Measurements from ENCODE around the gene TANGO2. TPM values are rescaled to one million over a fixed set of nuclear protein-coding genes. Genes with fewer than 3 reads are reported as not detected.

Gene TANGO2
- total RNA-seq, 4 donors from 2014 or later = 31.7 to 56.7 (median 39.0) TPM

GRCh38 chr22:20107951-20108756 is 87.2 kb downstream of the TANGO2 start:
- DNase-seq (ENCODE audit: low spot score in 2 of 2) = no peak
- Histone ChIP-seq H3K9me3 (no peaks in the 10 kb centered on the region), H3K27me3 (no peaks in the 10 kb centered on the region), H3K36me3 (peaks cover 0 to 95% (median 34%) of the 10 kb centered on the region in 3 donors), H3K27ac (no peak overlapping the region), H3K4me3 (no peak overlapping the region), H3K4me1 (peaks cover 0 to 11% (median 8%) of the 10 kb centered on the region in 4 donors)
- TF ChIP-seq, protein P1, sequence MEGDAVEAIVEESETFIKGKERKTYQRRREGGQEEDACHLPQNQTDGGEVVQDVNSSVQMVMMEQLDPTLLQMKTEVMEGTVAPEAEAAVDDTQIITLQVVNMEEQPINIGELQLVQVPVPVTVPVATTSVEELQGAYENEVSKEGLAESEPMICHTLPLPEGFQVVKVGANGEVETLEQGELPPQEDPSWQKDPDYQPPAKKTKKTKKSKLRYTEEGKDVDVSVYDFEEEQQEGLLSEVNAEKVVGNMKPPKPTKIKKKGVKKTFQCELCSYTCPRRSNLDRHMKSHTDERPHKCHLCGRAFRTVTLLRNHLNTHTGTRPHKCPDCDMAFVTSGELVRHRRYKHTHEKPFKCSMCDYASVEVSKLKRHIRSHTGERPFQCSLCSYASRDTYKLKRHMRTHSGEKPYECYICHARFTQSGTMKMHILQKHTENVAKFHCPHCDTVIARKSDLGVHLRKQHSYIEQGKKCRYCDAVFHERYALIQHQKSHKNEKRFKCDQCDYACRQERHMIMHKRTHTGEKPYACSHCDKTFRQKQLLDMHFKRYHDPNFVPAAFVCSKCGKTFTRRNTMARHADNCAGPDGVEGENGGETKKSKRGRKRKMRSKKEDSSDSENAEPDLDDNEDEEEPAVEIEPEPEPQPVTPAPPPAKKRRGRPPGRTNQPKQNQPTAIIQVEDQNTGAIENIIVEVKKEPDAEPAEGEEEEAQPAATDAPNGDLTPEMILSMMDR (IDR thresholded peaks at IDR 0.05) = no peak
- TF ChIP-seq EP300 (IDR thresholded peaks at IDR 0.05) = no peak
- no peak for TF ChIP-seq POLR2A (IDR thresholded peaks at IDR 0.05)
- WGBS, 2 donors = 80 to 85% methylated on average over 12 to 13 of the region's 13 CpGs

DNA sequence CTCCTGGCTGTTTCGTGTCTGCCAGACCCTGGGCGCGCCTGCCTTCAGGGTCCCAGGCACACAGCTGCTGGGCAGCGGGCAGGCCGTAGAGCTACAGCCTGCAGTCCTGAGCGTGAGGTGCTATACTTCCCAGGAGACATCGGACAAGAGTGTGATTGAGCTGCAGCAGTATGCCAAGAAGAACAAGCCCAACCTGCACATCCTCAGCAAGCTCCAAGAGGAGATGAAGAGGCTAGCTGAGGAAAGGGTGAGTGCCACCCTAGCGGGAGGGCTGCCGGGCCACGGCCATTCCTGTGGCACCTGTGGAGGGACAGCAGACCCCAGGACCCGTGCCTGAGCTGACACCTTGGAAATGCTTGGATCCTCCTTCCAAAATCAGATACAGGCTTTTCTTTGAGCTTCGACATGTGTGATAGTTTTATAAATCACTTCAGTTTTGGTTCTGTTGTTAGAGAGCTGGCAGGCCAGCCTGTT is 87.9 kb downstream of the TANGO2 start:
- WGBS, 2 donors = 87% methylated on average over 10 of the region's 12 CpGs; no CpG with 5 or more reads in 1 of the 2 donors
- H3K36me3 ChIP-seq = peaks cover 0 to 97% (median 38%) of the 10 kb centered on the region in 3 donors

GRCh38 chr22:20109411-20110358 is 88.8 kb downstream of the TANGO2 start:
- Histone ChIP-seq H3K36me3 (peaks cover 0 to 100% (median 38%) of the 10 kb centered on the region in 3 donors), H3K4me1 (peaks cover 0 to 26% (median 8%) of the 10 kb centered on the region in 4 donors), H3K27ac (no peak overlapping the region), H3K9me3 (no peaks in the 10 kb centered on the region), H3K4me3 (no peak overlapping the region), H3K27me3 (no peaks in the 10 kb centered on the region)
- 78 to 88% methylated on average over 10 to 22 of the region's 23 CpGs for WGBS, 2 donors
- TF ChIP-seq, protein P1 (IDR thresholded peaks at IDR 0.05) = no peak
- TF ChIP-seq EP300 (IDR thresholded peaks at IDR 0.05) = no peak
- TF ChIP-seq POLR2A (IDR thresholded peaks at IDR 0.05) = no peak
- DNase-seq (ENCODE audit: low spot score in 2 of 2) = no peak

More for the DNA sequence above, 87.9 kb downstream of the TANGO2 start:
- Histone ChIP-seq H3K27ac (no peak overlapping the region), H3K4me3 (no peak overlapping the region), H3K9me3 (no peaks in the 10 kb centered on the region), H3K27me3 (no peaks in the 10 kb centered on the region), H3K4me1 (peaks cover 0 to 18% (median 8%) of the 10 kb centered on the region in 4 donors)
- TF ChIP-seq EP300 (IDR thresholded peaks at IDR 0.05) (no peak), POLR2A (IDR thresholded peaks at IDR 0.05) (no peak)
- TF ChIP-seq, protein P1 (IDR thresholded peaks at IDR 0.05) = no peak
- no peak for DNase-seq (ENCODE audit: low spot score in 2 of 2)

- TF ChIP-seq EP300 (IDR thresholded peaks at IDR 0.05) (no peak), POLR2A (IDR thresholded peaks at IDR 0.05) (no peak)
- TF ChIP-seq, protein P1 (IDR thresholded peaks at IDR 0.05) = no peak
- H3K9me3 ChIP-seq = no peaks in the 10 kb centered on the region
- H3K4me3 ChIP-seq = no peak overlapping the region
- no peak overlapping the region for H3K27ac ChIP-seq
- 87 to 89% methylated on average over 9 of the region's 9 CpGs for WGBS, 2 donors
- H3K4me1 ChIP-seq = peaks cover 0 to 34% (median 8%) of the 10 kb centered on the region in 4 donors
- peaks cover 0 to 100% (median 38%) of the 10 kb centered on the region in 3 donors for H3K36me3 ChIP-seq
- H3K27me3 ChIP-seq = no peaks in the 10 kb centered on the region
- DNase-seq (ENCODE audit: low spot score in 2 of 2) = no peak
Observed at GRCh38 chr22:20110359-20110985, 89.6 kb downstream of the TANGO2 start.
